HG02884 (cell line): ENCODE results near the gene SGPL1.

Experiments used
- ATAC-seq: cut with Tn5 transposase; IDR thresholded peaks from one replicate; pipeline ENCODE4 v1.9.1; 2021; ENCODE audit warnings: mild to moderate bottlenecking, moderate library complexity; ENCODE audit not compliant: unreplicated experiment

SGPL1 gene

GRCh38 chr10:70807556-70807955, 8.2 kb upstream of the SGPL1 start:
- ATAC-seq: no peak

DNA sequence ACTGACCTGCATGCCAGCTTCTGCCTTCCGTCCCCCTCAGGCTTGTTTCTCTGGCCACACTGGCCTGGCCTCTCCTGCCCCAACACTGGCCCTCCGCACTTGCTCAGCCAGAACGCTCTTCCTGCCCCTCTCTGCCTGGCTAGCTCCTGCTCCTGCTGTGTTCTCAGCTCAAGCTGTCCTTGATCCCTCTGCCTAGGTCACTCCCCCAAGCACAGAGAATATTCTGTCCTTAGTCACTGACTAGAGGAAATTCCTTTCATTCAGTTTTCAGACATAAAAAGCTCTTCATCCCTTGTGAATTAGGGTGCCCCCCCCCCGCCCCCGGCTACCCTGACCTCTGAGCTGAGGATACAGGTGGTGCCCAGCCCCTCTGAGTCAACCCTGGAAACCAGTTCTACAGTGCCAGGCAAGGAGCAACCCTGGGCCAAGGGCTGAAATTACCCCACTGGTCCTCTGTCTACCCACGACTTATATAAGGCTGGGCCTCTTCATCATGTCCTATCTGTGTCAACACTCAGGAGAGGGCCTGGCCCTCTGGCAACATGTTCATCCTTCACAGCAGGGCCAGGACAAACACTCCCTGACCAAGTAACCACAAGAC, 6.6 kb upstream of the SGPL1 start:
- no peak for ATAC-seq

GRCh38 chr10:70809726-70810125, 6.0 kb upstream of the SGPL1 start:
- ATAC-seq: no peak

DNA sequence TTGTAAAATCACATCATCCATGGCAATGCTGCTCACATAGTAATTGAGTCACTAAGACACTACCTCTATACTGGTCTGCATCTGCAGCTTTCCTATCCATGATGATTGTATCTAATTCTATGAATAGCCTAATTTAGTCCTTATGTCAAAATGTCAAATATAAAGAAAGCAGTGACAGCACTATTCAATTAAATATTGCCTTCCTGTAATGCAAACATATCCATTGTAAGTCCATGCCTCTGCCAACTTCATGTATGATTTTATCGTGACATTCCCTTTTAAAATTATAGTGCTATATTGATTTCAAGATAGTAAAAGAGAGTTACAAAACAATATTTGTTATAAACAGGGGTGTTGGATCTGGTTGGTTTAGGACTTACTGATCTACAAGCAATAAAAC, 4.8 kb upstream of the SGPL1 start:
- no peak for ATAC-seq

DNA sequence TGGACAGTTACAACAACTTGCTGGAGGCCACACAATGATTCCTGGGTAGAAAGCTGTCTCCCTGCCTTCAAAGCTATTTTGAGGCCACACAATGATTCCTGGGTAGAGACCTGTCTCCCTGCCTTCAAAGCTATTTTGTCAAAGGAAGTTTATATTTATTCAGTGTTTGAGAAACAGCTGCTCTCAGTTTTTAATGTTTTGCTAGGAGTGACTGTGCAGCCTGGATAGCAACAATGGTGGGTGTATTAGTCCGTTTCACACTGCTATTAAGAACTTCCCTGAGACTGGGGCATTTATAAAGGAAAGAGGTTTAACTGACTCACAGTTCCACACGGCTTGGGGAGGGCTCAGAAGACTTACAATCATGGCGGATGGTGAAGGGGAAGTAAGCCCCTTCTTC, 3.9 kb upstream of the SGPL1 start:
- ATAC-seq: no peak

DNA sequence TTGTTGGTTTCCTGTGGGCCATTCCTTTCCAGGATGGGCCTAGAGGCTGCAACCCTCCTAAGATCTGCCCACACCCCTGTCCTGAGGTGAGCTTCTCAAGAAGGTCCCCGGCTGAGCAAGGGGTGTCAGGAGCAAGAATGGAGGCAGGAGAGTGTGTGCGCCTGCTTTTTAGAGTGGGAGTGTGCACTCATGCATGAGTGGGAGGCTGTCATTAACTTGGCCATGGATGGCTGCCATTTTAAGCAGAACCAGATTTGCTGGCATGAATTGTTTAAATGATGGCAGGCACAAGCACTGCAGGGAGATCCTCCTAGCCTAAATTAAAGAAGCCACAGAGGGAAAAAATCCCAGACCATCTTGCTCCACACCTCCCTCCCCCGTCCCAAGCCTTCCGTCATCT, 2.9 kb upstream of the SGPL1 start:
- no peak for ATAC-seq

DNA sequence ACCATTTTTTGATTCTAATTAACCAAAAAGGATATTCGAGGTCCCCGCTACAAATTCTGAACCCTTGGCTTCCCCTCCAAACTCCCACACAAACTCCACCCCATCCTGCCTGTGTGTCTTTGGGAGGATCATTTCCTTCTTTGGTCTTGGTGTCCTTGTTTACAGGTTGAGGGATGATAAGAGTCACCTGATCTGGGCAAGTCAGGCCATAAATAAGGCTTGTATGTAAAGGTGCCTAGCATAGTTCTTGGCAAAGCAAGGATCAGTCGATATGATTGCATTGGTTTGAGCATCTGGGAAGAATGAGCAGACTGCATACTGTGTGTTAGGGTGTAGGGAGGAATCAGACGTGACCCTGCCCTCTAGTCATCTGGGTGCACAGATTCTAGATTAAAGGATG, 1.6 kb upstream of the SGPL1 start:
- ATAC-seq: no peak

GRCh38 chr10:70816220-70816894, 609 bp downstream of the SGPL1 start:
- ATAC-seq: peak; percentile 34

DNA sequence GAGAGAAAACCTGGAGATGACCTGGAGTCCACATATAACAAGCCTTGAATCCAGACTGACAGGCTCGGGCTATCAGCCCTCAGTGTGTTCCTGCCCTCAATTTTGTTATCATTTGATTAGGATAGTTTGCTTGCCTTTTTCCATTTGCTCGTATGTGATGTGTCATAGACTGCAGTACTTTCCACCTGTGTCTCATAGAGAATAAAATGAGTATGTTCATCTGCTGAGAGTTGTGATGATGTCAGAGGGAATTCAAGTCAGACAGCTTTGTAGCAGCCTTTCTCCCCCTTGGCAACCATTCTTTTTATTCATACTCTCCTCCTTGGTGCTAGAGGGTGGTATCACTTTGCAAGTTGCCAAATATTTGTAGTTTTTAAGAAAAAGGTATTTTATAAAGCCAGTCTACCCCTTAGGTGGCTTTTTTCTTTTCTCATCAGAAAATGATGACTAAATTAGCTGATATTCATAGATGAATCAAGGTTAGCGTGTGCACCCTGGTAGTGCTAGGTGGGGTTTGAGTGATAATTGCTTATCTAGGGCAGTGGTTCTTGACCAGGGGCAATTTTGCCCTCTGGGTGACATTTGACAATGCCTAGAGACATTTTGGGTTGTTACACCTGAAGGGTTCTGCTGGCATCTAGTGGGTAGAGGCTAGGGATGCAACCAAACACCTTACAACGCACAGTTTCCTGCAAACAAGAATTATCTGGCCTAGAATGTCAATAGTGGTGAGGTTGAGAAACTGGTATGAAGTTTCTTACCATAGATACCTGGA, 5.4 kb downstream of the SGPL1 start:
- ATAC-seq: no peak

DNA sequence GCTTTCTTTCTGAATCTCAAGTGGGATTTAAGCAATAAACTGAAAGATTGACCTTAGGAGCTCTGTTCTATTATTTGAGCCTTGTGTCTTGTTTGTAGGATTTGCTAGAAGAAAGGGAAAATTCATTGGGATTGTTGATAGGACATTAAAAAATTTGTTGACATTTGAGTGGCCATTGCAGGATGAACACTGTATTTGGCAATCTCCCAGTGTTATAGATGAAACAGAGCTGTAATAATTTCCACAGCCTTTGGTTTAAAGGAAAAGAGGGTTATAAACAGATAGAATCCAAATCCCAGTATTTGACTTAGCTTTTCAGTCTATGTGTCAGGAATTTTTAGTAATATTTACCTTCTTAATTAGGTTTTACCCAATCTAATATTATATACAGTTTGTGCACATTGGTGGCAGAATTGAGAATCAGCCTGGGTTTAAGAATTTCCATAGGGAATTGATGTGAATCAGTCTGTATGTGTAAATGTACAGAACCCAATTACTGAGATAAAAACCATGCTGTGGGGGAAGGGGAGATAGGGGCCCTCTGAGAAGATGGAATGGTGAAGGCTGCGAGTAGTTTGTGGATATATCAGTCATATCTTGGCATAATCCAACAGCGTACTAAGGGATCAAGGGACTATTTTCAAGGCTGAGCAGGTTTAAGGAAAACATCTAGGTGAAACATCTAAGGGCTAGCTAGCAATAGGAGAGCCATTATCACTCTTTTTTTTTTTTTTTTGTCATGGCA, 6.5 kb downstream of the SGPL1 start:
- ATAC-seq: no peak

GRCh38 chr10:70827086-70827757, 11.5 kb downstream of the SGPL1 start:
- no peak for ATAC-seq

DNA sequence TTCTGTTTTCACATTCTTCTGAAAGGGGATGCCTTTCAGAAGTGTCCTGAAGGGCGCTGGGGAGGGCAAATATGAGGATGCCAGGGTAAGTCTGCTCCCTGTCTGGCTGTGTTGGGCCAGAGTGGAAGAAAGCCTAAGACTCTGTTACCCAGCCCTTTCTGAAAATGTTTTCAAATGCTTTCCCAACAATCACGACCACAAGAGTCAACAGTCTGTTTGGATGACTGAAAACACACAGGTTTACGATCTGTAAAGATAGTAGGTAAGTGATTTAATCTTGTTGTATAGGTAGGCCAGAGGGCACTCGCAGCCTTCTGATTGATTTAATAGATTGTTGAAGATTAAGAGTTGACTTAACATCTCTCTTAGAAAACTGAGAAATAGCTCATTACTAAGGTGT, 13.2 kb downstream of the SGPL1 start:
- ATAC-seq: no peak

GRCh38 chr10:70829543-70829942, 13.8 kb downstream of the SGPL1 start:
- ATAC-seq: no peak

GRCh38 chr10:70830164-70830563, 14.4 kb downstream of the SGPL1 start:
- ATAC-seq: no peak

DNA sequence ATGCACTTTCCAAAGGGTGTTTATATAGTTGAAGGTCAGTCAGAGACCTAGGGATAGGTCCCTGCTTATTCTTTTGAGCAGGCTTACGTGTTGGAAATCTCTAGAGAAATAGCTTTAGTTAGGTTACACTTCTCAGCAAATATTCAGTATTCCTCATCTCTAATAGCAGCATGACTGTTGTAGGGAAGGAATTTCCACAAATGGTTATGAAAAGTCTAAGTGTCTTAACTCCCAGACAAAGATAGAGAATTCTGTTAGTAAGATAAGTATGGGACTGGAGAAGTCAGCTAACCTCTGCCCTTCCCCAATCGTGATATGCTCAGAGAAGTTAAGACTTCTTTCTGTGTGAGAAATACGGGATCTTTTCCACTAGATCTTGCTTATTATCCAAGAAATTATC, 16.5 kb downstream of the SGPL1 start:
- ATAC-seq: no peak

DNA sequence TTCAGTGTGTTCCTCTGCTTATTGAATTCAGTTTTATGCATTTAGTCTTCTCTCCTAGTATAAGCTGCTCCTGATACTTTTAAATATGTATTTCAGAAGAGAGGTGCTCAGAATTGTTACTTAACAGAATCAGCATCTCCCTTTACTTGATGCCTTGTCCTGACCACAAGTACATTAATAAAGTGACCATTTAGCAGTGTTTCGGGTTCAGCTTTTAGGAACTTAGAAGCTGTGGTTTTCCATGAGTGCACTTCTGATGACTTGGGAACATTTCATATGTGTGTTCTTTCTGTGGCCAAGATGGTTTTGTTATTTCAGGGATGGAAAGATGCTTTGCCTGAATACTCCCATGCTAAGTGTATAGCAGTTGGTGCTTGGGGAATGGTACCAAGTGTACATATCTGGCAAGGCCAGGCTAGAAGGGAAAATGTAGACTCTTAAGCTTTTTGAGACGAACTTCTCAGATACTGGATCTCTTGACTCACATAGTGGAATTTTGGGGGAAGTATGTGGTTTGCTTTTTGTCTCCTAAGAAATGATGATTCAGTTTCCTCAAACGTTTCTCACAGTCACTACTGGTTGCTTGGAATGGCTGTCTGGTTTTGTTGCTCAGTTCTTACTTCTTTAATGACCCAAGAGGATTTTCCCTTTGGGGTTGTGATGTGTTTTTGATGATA, 17.2 kb downstream of the SGPL1 start:
- no peak for ATAC-seq

DNA sequence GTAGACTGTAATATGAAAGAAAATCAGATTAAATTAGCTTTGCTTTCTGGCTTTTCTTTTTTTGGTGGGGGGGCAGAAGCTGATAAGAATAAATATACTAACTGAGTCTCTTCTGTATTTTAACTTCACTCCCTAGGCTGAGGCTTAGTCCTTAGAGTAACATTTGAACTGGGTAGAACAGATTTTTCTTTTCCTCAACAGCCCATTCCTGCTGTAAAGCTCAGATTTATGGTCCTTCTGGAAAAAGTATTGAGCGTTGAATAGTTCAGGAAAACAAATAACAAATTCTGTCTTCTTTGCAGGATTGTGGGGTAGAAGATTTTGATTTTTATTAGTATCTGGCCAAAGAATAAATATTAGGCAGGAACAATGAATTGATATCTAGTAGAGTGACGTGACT, 17.9 kb downstream of the SGPL1 start:
- no peak for ATAC-seq

DNA sequence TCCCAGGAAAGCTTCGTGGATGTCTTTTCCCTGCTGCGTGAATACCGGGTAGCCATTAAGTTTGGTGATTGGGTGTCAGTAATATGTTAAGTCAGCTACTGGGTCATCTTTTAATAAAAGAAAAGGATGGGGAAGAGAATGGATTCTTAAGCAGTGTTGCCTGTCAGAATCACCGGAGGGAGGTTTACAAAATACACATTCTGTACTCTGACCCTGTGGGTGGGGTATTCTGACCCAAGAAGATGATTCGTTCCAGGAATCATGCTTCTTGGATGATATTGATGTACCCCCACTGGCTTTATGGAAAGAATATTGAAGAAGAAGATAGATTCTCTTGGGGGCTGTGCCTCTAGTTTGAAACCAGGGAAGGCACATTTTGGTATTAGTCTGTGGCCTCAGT, 18.3 kb downstream of the SGPL1 start:
- no peak for ATAC-seq

DNA sequence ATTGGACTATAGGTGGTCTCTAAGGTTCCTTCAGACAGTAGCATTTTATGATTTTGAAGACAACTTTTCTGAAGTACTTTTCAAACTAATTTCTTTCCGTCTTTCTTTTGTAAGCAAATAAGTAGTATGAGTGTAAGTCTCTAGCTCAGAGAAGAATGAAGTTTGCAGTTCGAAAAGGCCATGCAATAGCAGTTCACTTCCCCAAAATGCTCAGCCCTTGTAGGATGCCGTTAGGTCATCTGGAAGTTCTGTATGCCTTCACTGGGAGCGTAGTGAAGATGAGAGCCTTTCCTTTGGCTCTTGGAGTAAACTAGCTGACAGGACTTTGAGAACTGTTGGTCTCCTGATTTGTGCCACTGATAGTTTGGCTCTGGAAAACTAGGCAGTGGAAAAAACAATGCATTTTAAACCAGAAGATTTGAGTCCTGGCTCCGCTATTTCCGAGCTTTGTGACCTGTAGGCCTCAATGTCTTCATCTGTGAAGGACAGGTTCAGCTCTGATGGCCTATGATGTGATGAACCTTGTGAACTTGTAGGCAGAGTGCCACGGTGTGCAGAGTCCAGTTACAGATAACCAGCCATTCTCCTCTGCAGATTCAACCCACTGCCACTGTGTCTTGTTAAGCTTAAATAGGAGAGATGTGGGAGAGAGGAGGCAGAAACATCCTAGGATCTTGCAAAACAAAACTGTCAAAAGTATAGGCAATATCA, 18.8 kb downstream of the SGPL1 start:
- no peak for ATAC-seq

GRCh38 chr10:70836319-70836718, 20.6 kb downstream of the SGPL1 start:
- ATAC-seq: no peak
